22Rv1 (cell line): ENCODE data around the gene SC5D.

ENCODE experiments used
- H3K27ac ChIP-seq: fragments of 450-650 bp; 2 replicates; pipeline ENCODE4 v1.5.1; 2017
- CTCF ChIP-seq: fragments of 450-650 bp; IDR thresholded peaks from 2 replicates; pipeline ENCODE4 v1.5.1; 2017; ENCODE audit warnings: mild to moderate bottlenecking
- ZFX ChIP-seq: fragments of 450-650 bp; IDR thresholded peaks from 2 replicates; pipeline ENCODE4 v1.6.1; 2017; ENCODE audit warnings: antibody characterized with exemption, borderline replicate concordance

The SC5D gene

GRCh38 chr11:121349790-121350189 is 57.2 kb downstream of the SC5D start:
- H3K27ac ChIP-seq: no peak overlapping the region
- TF ChIP-seq CTCF (no peak), ZFX (no peak)

GRCh38 chr11:121350314-121351082 is 57.9 kb downstream of the SC5D start:
- no peak overlapping the region for H3K27ac ChIP-seq
- TF ChIP-seq CTCF (no peak), ZFX (no peak)

DNA sequence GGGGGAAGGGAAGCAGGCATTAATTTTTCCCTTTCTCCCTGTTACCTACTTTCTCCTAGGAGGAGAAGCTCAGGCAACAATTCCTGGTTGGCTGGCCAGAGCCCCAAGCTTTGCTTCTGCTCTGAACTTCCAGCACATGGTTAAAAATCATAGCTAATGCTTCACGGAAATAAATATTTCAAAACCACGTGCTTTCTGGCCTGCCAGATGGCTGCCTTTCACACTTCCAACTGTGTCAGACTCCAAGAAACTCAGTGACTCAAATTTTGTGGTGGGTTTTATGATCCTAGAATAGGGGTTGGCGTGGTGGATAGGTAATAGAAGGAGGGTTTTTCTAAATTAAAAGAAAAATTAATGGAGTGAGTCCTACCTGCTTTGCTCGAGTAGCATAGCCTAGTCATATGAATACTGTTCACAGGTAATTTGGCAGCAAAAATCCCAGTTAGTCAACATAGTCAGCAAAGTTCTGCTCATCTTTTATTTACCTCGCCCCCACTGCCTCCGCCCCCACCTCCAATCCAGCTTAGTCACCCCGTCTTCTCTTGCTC is 58.6 kb downstream of the SC5D start:
- TF ChIP-seq ZFX (no peak), CTCF (no peak)
- H3K27ac ChIP-seq: no peak overlapping the region

GRCh38 chr11:121352251-121352891 is 59.8 kb downstream of the SC5D start:
- no peak overlapping the region for H3K27ac ChIP-seq
- no peak for TF ChIP-seq CTCF
- TF ChIP-seq ZFX: no peak

DNA sequence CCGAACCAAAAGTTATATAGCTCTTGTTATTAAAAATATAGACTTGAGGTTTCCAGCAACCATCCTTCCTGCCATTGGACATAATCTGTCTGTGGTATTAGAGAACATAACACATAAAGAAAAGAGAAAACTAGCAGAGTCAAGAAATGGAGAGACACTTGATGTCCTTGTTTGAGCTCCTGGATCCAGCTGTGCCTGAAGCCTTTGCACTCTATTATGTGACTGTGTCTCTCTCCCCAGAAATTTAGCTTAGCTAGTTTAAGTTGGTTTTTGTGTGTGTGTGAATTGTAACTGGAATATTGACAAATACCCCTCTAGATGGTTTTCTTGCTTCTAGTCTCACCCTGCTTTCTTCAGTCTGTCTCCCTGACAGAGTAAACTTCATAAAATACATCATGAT is 61.6 kb downstream of the SC5D start:
- no peak for TF ChIP-seq CTCF
- TF ChIP-seq ZFX: no peak
- peak overlapping the region; percentile 42 for H3K27ac ChIP-seq

DNA sequence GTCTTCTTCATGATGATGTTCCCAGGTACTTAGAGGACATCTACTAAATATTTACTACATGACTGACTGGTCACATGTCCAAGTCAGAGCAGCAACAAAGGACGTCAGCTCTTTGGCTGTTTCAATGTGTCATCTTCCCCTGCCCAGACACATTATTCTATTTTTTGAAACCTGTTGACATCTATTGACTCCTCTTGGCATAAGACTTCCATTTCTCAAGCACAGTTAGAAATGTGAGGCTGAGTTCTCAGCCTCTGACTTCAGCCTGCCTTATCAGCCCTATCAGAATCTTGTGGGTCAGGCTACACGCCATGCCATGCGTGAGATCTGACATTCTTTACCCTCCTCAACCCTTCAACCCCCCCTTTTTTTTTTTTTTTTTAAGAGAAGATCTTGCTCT is 63.8 kb downstream of the SC5D start:
- H3K27ac ChIP-seq: no peak overlapping the region
- TF ChIP-seq ZFX (no peak), CTCF (no peak)
